OCI-LY7 (cell line): Measurements from ENCODE around the gene TIMM50. TPM values are rescaled to one million over a fixed set of nuclear protein-coding genes. Genes with fewer than 3 reads are reported as not detected.

ENCODE experiments used
- BruUV-seq: library from RNA; stranded (reverse); fragments of 400-500 nt; replicated peaks from 2 replicates; lab custom pipeline; 2021; lab: Mats Ljungman, UMichigan
- CTCF ChIA-PET: fragments of 300-600 bp; sonication (Branson Sonifier 250); formaldehyde crosslinking; loops from one replicate; lab custom pipeline; 2022; ENCODE audit warnings: antibody characterized with exemption; ENCODE audit not compliant: unreplicated experiment; lab: Charles Lee
- POLR2A ChIA-PET: fragments of 300-600 bp; sonication (Branson Sonifier 250); formaldehyde crosslinking; loops from one replicate; lab custom pipeline; 2022; ENCODE audit warnings: antibody characterized with exemption; lab: Charles Lee
- DNase-seq: peaks from one replicate; pipeline ENCODE4 v3.0.0-alpha.2; 2015; ENCODE audit warnings: low spot score
- H2AFZ ChIP-seq: fragments of 200-600 bp; sonication (generic), shearing (Covaris generic); 2 replicates; pipeline ENCODE4 v1.6.1; 2014; ENCODE audit warnings: mild to moderate bottlenecking, antibody characterized with exemption, low read length, moderate library complexity
- H3K27ac ChIP-seq: fragments of 200-600 bp; sonication (generic); 2 replicates; pipeline ENCODE4 v1.5.1; 2014; ENCODE audit warnings: mixed run types, low read depth, mild to moderate bottlenecking, moderate library complexity, low read length, inconsistent platforms; ENCODE audit not compliant: poor library complexity, severe bottlenecking
- H3K36me3 ChIP-seq: fragments of 200-600 bp; sonication (generic); 2 replicates; pipeline ENCODE4 v1.6.1; 2014; ENCODE audit warnings: mild to moderate bottlenecking, antibody characterized with exemption, low read length, moderate library complexity, mixed read lengths; ENCODE audit not compliant: insufficient read depth
- H3K4me1 ChIP-seq: fragments of 200-600 bp; sonication (generic); 2 replicates; pipeline ENCODE4 v1.5.1; 2014; ENCODE audit warnings: mild to moderate bottlenecking, low read length; ENCODE audit not compliant: insufficient read depth, poor library complexity, severe bottlenecking
- H3K4me2 ChIP-seq: fragments of 200-600 bp; sonication (generic); 2 replicates; pipeline ENCODE4 v1.6.1; 2014; ENCODE audit warnings: mild to moderate bottlenecking, low read length
- H3K4me3 ChIP-seq: fragments of 200-600 bp; sonication (generic); 2 replicates; pipeline ENCODE4 v1.5.1; 2014; ENCODE audit warnings: mild to moderate bottlenecking, low read depth, low read length; ENCODE audit not compliant: poor library complexity, severe bottlenecking
- H3K79me2 ChIP-seq: fragments of 200-600 bp; sonication (generic); 2 replicates; pipeline ENCODE4 v1.6.1; 2016; ENCODE audit warnings: low read depth, mild to moderate bottlenecking, low read length, moderate library complexity, mixed read lengths; ENCODE audit not compliant: insufficient read depth
- H3K9me2 ChIP-seq: fragments of 200-600 bp; sonication (generic); 2 replicates; pipeline ENCODE4 v1.6.1; 2016; ENCODE audit warnings: mild to moderate bottlenecking, low read length, mixed read lengths; ENCODE audit not compliant: insufficient read depth
- H3K9me3 ChIP-seq: fragments of 200-600 bp; sonication (generic); 2 replicates; pipeline ENCODE4 v1.6.1; 2014; ENCODE audit warnings: mild to moderate bottlenecking, mixed run types, low read length, mixed read lengths
- H4K20me1 ChIP-seq: fragments of 200-600 bp; sonication (generic); 2 replicates; pipeline ENCODE4 v1.6.1; 2014; ENCODE audit warnings: mild to moderate bottlenecking, antibody characterized with exemption, low read length, moderate library complexity, mixed read lengths; ENCODE audit not compliant: insufficient read depth
- CTCF ChIP-seq: fragments of 200-600 bp; sonication (generic); conservative IDR thresholded peaks from 2 replicates; pipeline ENCODE4 v1.5.1; 2014; ENCODE audit warnings: mild to moderate bottlenecking, antibody characterized with exemption, low read length, moderate library complexity, mixed read lengths
- EZH2phosphoT487 ChIP-seq: fragments of 200-600 bp; sonication (generic); IDR thresholded peaks from 2 replicates; pipeline ENCODE4 v1.6.1; 2018; ENCODE audit warnings: low read depth, borderline replicate concordance, mild to moderate bottlenecking, mixed run types, antibody characterized with exemption, low read length, moderate library complexity, mixed read lengths
- intact Hi-C: fragments of 100-400 bp; cut with micrococcal nuclease; formaldehyde crosslinking; loops from one replicate; pipeline ENCODE4 v1.10.0; 2022; ENCODE audit not compliant: unreplicated experiment
- total RNA-seq, 2 experiments: library from RNA; depleted of rRNA in 1 of 2; stranded (reverse); fragments of >200 nt in 1 of 2; shearing (Covaris generic) in 1 of 2; gene quantifications; 2 replicates each; pipeline ENCODE4 v1.2.3, GENCODE V29; 2014 to 2022

Gene TIMM50
- total RNA-seq, 2 experiments from 2014 or later = 93.2 to 98.1 TPM

GRCh38 chr19:39514840-39515550 is 34.4 kb downstream of the TIMM50 start, which contains the start of gene SELENOV:
SELENOV (plus strand) TSS chr19:39515139; CDS start chr19:39515213, 74 bp downstream.
- POLR2A ChIA-PET = no interaction called here
- TF ChIP-seq CTCF (no peak), EZH2phosphoT487 (no peak)
- CTCF ChIA-PET = no interaction called here
- H3K9me3 ChIP-seq = no peaks in the 10 kb centered on the region
- no peaks in the 10 kb centered on the region for H3K9me2 ChIP-seq
- DNase-seq = no peak
- H3K4me3 ChIP-seq = no peak within 1 kb of the TSS
- intact Hi-C loops = no loop called here
- peaks cover 10% of the 10 kb centered on the region for H3K4me1 ChIP-seq
- no peak within 1 kb of the TSS for H2AFZ ChIP-seq
- no TSS peak for BruUV-seq
- no peaks in the 10 kb centered on the region for H3K36me3 ChIP-seq
- no peaks in the 10 kb centered on the region for H3K79me2 ChIP-seq
- no peak within 1 kb of the TSS for H3K27ac ChIP-seq
- no peaks in the 10 kb centered on the region for H4K20me1 ChIP-seq
- H3K4me2 ChIP-seq = no peak within 1 kb of the TSS; the same call in 1 of the 2 replicates

- H3K27ac ChIP-seq = no peak overlapping the region
- H4K20me1 ChIP-seq = no peaks in the 10 kb centered on the region
- ChIA-PET CTCF (no interaction called here), POLR2A (no interaction called here)
- no peak overlapping the region for H3K4me2 ChIP-seq
- H2AFZ ChIP-seq = no peak overlapping the region
- H3K36me3 ChIP-seq = no peaks in the 10 kb centered on the region
- peaks cover 14% of the 10 kb centered on the region for H3K4me1 ChIP-seq
- TF ChIP-seq CTCF (no peak), EZH2phosphoT487 (no peak)
- no peak overlapping the region for H3K4me3 ChIP-seq
- no peaks in the 10 kb centered on the region for H3K9me3 ChIP-seq
- BruUV-seq = no TSS peak
- no peaks in the 10 kb centered on the region for H3K79me2 ChIP-seq
- intact Hi-C loops = no loop called here
- DNase-seq = no peak
- no peaks in the 10 kb centered on the region for H3K9me2 ChIP-seq
Measured at GRCh38 chr19:39515551-39516191, 35.0 kb downstream of the TIMM50 start.

GRCh38 chr19:39516270-39516669 is 35.6 kb downstream of the TIMM50 start:
- Histone ChIP-seq H3K4me1 (peaks cover 14% of the 10 kb centered on the region), H4K20me1 (no peaks in the 10 kb centered on the region), H3K27ac (no peak overlapping the region), H3K79me2 (no peaks in the 10 kb centered on the region), H3K4me2 (no peak overlapping the region), H3K9me3 (no peaks in the 10 kb centered on the region), H3K9me2 (no peaks in the 10 kb centered on the region), H2AFZ (no peak overlapping the region), H3K4me3 (no peak overlapping the region), H3K36me3 (no peaks in the 10 kb centered on the region)
- TF ChIP-seq CTCF (no peak), EZH2phosphoT487 (no peak)
- BruUV-seq = no TSS peak
- POLR2A ChIA-PET = no interaction called here
- intact Hi-C loops = no loop called here
- no peak for DNase-seq
- CTCF ChIA-PET = no interaction called here
